HG03097 (cell line): Measurements from ENCODE around the gene CBX6.
"Not testable (repeated sequence)": the region's sequence is repeated elsewhere in the genome, so short reads cannot be mapped to it uniquely, and the experiment has no call there.

Source experiments
- ATAC-seq: cut with Tn5 transposase; IDR thresholded peaks from one replicate; pipeline ENCODE4 v1.9.1; 2021; ENCODE audit not compliant: unreplicated experiment, low FRiP score

CBX6 gene

DNA sequence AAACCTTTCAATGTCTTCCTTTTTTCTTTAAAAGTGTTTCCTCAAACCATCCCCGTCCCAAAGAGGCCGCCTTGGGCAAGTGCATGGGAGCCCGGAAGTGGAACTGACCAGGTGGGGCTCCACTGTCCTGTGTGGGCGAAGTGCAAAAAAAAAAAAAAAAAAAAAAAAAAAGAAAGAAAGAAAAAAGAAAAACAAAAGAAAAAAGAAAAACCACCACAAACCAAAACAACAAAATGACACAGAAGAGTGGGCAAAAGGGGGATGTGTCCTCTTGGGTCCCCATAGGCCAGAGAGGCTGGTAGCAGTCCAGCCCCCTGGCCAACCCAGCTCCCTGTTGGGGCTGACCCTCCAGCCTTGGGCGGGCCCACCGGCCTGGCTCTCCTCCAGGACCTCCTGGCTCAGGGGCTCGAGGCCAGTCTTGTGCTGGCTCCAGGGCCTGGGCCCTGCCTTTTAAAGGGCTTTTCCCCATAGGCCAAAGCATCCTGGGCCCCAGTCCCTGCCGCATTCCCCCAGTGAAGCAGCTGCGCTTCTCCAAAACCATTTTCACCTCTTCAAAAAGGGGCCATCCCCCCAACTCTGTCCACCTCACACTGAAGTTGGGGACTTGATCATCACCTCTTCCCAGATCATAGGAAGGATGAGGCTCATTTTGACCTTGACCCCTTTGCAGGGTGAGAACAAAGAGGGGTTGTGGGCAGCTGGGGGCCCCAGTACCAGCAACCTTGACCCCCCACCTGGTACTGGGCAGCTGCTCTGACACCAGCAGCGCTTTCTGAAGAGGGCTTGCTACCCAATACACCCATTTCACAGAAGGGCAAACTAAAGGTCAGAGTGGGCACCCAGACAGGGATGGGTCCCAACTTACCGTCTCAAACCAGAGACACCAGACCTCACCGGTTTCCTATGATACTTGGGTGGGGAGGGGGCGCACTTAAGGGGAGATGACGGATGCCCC is 9.4 kb downstream of the CBX6 start:
- ATAC-seq: no peak

GRCh38 chr22:38861927-38862326 is 10.1 kb downstream of the CBX6 start:
- ATAC-seq: no peak

DNA sequence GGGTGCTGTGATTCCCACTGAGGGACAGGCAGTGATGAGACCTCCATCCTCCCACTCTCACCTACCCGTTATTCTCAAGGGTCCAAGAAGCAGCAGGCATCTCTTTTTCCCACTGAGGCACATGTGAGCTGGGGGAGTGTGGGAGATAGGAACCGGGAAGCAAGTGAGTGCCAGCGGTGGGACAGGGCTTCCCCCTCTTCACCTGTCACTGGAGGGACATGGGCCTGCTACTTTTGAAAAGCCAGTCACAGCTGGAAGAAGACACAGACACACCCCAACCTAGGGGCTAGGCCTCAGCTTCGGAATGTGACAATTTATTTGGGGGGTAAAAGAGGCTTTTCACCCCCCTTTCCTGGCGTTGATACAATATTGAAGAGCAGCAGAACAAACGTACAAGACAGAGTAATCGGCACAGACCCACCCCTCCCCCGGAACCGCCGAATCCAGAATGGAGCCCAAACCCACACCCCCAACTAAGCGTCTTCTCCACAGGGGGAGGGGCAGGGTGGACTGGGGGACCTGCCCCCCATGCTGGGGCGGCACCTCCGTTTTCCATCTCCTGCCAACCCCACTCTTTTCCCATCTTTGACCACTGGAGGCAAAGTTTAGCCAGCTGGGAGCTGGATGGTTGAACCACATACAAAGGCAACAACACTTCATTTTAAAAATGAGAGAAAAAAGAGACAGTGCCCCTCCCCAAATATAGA is 10.7 kb downstream of the CBX6 start:
- ATAC-seq: no peak

GRCh38 chr22:38860283-38861169 is 11.5 kb downstream of the CBX6 start:
- no peak for ATAC-seq

DNA sequence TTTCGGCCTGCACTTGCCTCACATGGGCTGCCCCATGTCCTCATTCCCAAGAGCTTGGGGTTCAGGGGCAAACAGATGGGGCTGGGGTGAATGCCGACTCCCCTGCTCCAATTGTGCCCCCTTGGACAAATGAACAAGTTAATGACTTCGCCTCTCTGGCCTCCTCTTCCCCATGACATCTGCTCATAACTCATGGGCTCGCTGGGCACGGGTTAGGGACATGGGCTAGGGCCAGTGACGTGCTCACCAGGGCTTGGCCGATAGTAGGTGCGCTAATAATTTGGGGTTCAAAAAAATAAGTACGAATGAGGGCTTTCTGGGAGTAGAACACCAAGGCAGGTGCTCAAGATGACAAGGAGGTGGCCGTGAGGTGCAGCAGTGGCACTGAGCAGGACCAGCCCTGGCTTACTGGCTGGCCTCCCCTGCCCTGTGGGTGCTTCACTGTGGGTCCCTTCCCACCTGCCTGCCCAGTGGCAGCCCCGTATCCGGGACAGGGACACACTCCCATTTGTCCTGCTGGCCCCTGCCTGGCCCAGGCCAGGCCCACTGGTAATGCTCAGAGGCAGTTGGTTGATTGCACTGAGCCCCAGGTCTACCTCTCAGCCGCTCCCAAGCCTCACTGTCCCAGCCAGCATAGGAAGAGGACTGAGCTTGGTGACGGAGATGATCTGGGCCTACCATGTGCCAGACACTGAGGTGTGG is 12.3 kb downstream of the CBX6 start:
- no peak for ATAC-seq

- no peak for ATAC-seq
Measured at GRCh38 chr22:38858492-38858891, 13.5 kb downstream of the CBX6 start.

DNA sequence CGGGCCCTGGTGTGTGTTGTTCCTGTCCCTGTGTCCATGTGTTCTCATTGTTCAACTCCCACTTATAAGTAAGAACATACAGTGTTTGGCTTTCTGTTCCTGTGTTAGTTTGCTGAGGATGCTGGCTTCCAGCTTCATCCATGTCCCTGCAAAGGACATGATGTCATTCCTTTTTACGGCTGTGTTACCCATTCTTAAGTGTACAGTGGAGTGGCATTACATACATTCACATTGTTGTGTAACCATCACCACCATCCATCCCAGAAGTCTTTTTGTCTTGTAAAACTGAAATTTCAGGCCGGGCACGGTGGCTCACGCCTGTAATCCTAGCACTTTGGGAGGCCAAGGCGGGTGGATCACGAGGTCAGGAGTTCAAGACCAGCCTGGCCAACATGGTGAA is 17.5 kb downstream of the CBX6 start:
- not testable (repeated sequence) for ATAC-seq

- not testable (repeated sequence) for ATAC-seq
Measured at GRCh38 chr22:38853883-38854282, 18.1 kb downstream of the CBX6 start.

GRCh38 chr22:38853196-38853651 is 18.8 kb downstream of the CBX6 start:
- no peak for ATAC-seq

GRCh38 chr22:38852522-38852921 is 19.5 kb downstream of the CBX6 start:
- no peak for ATAC-seq

DNA sequence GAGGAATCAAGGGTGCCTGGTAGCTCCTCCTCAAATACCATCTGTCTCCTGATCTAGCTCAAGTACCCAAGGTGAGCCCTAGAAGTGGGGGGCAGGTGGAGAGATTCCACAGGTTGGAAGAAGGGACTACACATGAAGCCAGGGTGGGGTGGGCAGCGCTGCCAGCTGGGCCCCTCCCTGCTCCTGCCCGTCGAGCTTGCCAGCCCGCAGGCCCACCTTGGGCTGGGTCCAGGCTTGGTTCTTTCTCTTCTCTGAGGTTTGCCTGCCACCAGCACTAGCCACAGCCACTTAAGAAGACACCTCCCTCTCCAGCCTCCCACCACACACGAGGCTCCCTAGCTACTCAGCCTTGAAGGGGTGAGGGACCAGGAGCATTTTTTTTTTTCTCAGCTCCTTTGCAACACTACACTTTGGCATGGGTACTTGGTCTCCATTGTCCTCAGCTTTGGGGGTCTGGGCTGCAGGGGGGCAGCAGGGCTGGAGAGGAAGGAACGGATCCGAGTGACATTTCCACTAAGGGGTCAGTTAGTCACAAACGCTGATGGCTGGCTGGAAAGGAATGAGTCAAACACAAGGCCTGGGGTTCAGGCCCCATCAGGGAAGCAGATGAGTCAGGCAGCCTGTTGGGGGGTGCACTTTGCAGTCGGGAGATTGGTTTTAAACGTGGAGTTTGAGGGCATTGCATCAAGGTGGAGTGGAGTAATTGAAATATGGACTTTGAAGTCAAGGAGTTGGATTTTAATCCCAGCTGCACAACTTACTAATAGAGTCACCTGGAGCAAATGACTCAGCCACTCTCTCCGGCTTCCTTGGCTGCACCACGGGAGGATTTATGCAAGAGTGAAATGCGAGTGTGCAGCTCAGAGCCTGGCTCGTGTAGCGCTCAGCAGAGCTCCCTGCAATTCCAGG is 20.8 kb downstream of the CBX6 start:
- no peak for ATAC-seq

DNA sequence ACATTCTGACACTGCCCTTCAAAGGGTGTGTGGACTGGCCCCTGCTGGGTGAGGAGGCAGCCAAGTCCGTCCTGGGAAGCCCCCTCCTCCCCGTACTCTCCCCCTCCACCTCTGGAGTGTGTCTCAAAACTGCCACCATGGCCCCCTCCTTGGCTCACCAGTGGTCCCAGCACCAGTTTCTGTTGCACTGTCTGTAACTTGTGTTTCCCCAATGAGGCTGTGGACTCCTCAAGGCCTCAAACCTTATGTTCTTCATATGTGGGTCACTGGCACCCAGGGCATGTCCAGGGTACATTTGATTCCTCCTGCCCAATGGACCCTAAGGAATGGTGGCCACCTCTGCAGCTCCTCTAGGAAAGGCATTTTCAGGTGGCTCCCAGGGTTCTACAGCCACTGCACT is 21.6 kb downstream of the CBX6 start:
- no peak for ATAC-seq

GRCh38 chr22:38849811-38850210 is 22.2 kb downstream of the CBX6 start:
- ATAC-seq: no peak

DNA sequence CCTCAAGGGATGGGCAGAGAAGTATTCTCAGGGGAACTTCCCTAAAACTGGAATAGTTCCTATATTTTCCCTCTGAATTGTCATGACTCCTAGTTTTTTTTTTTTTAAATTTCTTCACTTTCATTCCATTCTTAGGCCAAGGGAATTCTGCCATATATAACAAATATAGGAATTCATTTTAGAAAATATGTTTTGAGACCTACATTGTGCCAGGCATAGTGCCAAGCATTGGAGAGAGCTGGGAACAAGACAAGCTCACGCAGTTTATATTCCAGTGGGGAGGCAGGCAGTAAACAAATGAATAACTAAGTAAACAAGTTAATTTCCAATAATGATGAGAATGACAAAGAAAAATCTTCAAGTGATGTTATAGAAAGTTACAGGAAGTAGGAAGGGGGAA is 25.6 kb downstream of the CBX6 start:
- ATAC-seq: no peak

DNA sequence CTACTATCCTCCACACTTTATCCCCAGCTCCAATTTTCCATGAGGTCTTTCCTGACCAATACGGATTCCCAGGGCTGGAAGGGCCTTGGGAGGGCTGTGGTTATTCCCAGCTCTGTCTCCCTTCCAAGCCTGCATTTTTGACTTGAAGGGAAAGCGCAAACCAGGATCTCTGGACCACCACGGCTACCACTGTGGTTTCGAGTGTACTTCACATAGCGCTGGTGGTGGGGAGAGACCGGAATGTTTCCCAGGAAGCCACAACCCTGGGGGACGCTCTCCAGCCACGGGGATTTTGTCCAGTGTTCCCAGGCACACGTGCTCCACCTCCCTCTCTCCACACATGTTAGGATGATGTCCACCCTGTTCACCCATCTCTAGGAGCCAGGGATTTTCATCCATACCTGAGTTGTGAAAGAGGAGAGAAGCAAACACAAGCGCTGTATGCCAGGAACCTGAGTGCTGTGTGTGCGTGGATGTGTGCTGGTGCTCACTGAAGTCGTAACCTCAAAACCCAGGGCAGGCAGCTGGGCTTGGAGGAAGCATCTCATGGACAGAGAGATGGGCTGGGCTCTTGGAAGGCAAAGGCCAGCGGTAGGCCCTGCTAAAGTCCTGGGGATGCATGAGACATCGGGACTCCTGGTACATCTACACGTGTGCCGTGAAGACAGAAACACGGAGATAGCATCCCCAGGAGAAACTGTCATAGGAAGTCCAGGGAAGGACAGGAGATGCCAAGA is 26.8 kb downstream of the CBX6 start:
- no peak for ATAC-seq

DNA sequence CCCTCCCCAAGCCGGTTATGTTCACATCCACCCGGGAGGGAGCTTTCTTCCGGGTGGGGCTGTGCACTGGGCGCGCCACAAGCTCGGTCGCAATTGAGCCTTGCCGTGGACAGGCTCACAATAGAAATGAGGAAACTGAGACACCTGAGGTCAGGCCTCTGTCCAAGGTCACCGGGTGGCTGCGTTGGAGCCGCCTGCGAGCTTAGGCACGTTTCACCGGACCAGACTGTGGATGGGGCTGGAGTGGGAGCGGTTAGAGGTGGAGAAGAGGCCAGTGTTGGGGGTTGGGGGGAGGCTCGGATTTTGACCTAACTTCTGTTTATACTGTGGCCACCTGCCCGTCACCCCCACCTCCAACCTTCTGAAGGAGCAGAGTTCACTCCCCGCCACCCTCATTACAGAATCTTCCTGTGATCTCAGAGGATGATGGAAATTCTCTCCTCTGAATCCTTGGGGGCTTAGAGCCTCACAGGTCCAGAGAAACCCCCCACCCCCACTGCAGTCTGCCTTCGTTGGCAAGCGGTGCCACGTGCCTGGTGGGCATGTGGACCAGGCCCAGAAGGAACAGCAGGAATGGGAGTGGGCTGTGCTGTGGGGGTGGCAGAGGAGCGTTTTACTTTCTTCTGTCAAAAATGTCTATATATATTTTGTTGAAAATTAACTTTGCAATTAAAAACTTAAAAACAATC is 27.6 kb downstream of the CBX6 start:
- ATAC-seq: no peak

DNA sequence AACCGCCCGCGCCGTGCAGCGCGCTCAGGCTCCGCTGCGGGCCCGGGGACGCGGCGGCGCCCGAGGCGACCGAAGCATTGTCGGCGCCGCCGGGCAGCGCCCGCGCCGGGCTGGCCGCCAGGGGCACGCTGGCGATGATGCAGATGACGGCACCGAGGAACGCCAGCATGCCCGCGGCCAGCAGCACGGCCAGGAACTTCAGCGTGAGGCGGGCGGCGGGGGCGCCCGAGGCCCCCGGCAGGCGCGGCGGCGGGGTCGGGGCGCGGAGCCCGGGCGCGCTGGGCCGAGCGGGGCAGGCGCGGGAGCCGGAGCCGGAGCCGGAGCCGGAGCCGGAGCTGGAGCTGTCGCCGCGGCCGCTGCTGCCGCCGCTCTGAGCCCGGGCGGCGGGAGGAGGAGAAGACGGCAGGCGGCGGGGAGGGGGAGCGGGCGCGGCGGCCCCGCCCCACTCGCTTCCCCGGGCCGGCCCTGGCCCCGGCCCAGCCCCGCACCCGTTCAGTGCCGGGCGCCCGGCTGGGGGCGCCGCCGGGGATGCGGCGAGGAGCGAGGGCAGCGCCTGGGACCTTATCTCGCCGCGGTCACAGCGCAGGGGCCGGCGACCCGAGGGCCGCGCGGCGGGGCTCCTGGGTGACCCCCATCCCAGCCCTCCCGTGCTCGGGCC is 28.2 kb downstream of the CBX6 start, which contains the start of gene NPTXR:
NPTXR (minus strand) TSS at position 372 of the 658 bp plus-strand sequence.
- ATAC-seq: no peak
